ENCODE measurements around the gene DSTN.

- TF ChIP-seq CTCF (IDR thresholded peaks at IDR 0.05; ENCODE audit: insufficient read depth, low read length) (no peak), POLR2AphosphoS5 (IDR thresholded peaks at IDR 0.05; ENCODE audit: low read depth) (no peak), REST (IDR thresholded peaks at IDR 0.05; ENCODE audit: insufficient replicate concordance, low read depth) (no peak)
Measured at GRCh38 chr20:17630151-17630805, 60.4 kb downstream of the DSTN start.

Measured in HL-60 (cell line).